Stimulated activated naive CD4-positive, alpha-beta T cell (primary cell): Measurements from ENCODE around the gene TPRG1.
A peak's percentile ranks its signal among the peaks of the same experiment; 100 is the strongest.

Source experiments
- DNase-seq, 6 experiments: peaks; one replicate each; lab custom pipeline; 2025; lab: John Stamatoyannopoulos, UW

Gene TPRG1

DNA sequence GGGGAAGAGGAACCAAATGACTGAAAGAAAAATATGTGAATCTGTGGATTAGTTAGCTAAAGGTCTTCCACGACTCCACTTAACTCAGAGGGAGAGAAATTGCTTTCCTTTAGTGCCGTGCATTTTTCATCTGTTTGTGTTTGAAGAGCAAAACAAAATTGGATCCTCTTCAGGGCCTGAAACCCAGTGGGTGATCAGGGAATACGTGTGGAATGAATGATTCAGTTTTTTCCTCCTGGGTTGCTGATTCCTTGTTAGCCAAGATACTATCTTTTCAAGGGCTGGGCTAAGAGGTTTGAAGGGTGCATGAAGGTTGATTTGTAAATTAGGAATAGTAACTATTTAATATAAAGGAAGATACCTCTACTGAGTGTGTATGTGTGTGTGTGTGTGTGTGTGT, 61.0 kb downstream of the TPRG1 start:
- no peak for DNase-seq

DNA sequence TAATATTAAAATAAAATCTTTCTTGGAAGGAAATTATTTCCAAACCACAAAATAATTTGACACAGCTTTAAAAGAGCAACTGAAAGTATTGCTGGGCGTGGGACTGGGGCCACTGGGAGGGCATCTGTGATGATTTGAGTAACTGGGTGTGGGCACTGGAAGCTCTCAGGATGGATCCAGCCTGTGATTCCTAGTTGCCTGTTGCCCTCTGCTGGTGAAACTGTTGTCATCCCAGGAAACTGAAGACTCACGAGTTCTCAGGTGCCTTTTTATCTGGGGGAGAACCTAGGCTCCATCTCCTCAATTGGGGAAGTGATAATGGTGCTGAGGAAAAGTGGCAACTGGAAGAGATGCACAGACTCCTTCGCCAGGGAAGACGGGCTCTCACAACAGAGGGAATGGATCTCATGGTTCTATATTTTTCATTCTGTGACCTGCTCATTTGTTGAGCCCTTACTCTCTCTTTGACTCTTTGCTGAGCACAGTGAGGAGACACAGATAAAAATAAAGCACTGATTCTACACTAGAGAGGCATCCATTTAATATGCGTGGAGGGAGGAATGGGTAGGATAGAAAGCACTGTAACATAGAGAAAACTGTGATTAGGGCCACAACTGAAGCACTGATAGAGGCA, 61.6 kb downstream of the TPRG1 start:
- peak in 1 of 6 experiments; percentile 9 for DNase-seq

DNA sequence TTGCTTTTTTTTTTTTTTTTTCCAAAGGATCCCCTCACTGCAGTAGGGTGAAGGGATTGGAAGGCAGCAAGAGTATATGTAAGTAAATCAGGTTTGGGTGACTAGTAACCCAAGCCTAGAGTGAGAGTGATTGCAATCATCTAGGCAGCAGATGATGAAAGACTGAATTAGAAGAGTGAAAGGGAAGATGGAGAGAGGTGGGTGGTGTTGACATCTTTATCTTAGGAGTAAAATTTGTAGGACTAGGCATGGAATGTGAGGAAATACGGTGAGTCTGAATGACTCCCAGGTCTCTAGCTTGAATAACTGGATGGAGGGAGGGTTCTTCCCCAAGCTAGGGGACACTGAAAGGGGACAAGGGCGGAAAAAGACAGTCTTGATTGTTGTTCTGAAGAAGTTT, 63.4 kb downstream of the TPRG1 start:
- DNase-seq, result no peak

DNA sequence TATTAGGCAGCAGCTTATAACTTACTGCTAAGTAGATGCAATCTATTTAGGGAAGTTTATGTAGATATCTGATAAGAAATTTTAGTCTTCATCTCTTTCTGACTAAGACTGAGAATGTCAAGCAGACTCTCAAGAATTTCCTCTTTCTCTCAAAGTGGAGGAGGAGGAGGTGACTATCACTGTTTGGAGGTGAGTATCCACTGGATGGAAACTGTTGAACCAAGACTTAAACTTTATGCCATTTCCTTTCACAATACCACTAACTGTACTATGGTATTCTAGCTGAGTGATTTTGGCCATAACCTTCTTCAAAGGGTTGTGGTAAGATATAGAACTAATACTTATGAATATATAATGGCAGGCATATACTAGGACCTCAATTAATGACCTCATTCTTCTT, 64.6 kb downstream of the TPRG1 start:
- DNase-seq, result no peak

DNA sequence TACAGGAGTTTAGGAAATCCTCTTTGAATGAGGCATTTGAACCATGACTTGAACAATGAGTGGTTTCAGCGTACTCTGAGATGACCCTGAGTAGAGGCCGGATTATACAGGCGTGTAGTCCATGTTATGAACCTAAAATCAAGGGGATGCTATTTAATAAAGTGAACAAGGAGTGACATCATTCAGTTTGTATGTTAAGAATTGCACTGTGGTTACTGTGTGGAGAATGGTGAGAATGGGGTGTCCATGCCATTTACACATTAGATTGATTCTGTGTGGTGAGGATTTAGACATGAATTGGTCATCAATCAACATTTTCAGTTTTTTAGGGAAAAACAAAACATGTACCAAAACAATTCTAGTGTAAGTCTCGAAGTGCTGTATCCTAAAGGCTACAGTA, 65.8 kb downstream of the TPRG1 start:
- no peak for DNase-seq

DNA sequence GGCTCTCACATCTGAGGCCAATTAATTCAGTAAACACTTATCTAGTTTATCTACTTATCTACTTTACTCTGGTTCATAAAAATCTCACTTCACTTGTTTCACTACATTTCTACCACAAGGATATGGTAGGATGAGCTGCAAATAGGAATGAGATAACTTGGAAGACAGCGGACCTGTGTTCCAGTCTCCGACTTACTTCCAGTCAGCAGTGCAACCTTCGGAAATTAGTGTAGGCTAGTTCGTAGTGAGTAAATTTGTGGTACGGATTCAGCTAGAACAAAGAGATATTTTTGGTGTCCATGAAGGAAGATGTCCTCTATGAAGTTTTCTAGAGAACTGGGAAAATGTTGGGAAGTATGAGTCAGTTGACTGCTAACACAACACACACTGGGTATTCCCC, 66.3 kb downstream of the TPRG1 start:
- no peak for DNase-seq

DNA sequence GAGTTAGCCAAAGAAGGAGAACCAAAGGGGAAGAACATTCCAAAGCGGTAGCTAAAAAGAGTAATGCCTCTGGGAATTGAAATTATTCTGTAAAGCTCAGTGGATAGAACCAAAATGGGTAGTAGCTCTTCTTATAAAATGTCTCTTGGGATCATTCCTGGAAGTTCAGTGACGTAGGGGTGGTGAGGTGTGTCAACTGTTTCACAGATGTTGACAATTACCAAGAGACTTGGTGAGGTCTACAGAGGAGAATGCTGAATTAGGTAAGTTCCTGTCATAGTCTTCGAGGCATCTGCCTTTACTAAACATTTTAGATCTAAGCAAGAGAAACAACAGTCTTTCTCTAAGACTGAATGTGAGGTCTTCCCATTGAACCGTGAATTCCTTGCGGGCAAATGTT, 67.8 kb downstream of the TPRG1 start:
- no peak for DNase-seq

DNA sequence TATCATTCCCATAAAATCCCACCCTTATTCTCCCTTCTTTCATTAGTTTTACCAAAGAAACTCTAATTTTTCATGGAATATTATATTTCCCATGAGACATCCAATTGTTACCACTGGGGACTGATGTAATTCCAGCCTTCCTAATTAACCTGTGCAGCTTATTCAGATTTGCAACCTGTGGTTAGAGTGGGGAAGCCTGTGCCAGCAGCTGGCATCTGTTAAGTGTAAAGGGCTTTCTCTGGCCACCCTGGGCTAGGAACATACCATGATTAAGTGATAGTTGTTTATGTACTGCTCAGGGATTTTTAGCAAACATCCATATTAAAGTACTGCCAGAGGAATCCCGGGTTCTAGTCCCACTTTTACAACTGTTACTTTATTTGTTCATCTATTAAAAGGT, 78.2 kb downstream of the TPRG1 start:
- DNase-seq, result no peak

DNA sequence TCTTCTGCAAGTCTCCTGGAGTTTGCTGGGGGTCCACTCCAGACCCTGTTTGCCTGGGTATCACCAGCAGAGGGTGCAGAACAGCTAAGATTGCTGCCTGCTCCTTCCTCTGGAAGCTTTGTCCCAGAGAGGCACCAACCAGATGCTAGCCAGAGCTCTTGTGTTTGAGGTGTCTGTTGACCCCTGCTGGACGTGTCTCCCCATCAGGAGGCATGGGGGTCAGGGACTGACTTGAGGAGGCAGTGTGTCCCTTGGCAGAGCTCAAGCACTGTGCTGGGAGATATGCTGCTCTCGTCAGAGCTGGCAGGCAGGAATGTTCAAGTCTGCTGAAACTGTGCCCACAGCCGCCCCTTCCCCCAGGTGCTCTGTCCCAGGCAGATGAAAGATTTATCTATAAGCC, 86.5 kb downstream of the TPRG1 start:
- no peak for DNase-seq

DNA sequence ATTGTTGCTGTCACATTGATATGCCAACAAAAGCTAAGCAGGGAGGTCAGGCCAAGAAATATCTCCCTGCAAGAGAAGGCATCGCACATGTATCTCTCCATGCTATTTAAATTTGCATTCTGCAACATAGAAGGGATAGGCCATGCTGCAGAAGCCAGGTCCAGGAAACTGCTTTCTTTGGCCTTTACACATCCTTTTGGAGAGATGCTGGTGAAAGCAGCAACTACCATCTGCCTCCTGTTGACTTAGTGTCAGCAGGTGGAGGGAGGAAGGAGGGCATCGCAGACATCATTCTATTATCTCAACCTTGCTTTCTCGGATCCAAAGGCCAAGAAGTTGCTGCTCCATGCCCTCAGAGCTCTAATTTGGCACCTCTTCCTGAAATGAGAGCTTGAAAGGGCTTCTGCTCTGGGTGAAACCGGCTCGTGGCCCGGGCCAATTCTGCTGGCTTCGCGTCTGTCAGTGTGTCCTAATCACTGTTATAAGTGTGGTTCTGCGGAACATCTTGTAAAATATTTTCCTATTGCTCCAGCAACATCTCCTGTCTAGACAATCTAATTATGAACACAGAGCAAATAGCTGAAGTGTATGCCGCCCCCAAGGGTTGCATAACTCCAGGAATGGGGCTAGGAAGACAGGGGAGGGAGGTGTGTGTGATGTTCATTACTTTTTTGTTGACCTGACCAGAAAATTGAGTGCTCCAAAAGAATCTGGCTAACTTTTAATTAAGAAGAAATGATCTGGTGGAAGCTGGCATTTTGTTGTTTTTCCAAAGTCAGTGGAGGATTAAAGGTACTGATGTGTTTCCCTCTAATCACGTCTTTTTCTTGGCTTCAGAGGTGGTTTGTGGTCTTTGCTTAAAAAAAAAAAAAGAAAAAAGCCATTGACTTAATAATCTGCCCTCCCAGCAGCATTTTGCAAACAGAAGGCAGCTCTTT, 89.1 kb downstream of the TPRG1 start:
- no peak for DNase-seq

DNA sequence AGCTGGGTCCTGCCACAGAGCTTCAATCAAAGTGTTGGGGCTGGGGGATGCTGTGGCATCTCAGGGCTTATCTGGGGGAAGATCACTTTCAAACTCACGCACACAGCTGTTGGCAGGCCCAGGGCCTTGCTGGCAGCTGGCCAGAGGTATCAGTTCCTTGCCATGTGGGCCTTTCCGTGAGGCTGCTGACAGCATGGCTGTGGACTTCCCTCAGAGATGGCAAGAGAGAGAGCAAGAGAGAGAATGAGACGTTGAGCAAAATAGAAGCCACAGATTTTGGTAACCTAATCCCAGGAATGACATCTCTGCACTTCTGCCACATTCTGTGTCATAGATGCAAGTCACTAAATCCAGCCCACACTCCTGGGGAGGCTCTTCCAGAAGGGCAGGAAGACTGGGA, 91.0 kb downstream of the TPRG1 start:
- no peak for DNase-seq

DNA sequence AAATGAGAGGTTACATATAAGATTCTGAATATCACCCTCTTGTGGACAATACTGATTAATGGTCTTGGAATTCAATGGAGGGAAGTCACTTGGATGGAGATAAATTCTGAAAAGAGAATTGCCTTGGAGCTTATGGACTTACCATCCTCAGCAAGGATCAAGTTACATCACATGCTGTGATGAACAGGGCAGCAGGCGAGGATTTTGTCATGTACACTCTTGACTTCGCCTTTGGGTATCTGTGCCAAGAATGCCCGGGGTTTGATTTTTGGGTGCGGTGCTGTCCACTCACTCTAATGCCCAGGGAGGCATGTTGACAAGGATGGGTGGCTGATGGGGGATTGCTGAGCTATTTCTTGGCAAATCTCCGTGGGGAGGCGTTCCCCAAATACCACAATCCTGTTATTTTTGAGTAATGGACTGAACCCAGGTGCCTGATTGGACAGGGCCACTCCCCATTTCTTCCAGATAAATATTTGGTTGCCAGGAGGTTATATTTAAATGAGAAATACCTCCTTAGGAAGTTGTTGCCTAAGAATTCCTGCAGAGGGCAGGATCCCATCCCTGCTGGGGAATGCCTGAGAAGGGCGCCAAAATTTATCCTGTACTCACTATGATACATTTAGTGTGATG, 96.3 kb downstream of the TPRG1 start:
- DNase-seq, result no peak

DNA sequence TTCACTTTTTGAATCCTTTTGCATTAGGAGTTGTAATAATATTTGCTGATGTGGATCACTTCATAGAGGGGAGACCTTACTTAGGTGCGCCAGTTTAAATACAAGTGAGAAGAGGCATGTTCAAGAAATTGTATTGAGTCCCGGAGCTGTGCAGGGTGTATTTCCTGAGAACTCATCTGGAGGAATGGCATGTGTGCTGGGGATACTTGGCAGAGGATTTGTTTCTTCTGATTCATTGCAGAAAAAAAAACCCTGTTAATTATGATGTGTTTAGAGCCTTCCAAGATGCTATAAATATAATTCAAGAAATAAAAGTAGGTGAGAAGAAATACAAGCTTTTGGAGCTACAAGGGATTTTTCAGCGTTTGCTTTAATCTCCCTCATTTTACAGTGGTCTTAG, 97.6 kb downstream of the TPRG1 start:
- DNase-seq, result no peak

DNA sequence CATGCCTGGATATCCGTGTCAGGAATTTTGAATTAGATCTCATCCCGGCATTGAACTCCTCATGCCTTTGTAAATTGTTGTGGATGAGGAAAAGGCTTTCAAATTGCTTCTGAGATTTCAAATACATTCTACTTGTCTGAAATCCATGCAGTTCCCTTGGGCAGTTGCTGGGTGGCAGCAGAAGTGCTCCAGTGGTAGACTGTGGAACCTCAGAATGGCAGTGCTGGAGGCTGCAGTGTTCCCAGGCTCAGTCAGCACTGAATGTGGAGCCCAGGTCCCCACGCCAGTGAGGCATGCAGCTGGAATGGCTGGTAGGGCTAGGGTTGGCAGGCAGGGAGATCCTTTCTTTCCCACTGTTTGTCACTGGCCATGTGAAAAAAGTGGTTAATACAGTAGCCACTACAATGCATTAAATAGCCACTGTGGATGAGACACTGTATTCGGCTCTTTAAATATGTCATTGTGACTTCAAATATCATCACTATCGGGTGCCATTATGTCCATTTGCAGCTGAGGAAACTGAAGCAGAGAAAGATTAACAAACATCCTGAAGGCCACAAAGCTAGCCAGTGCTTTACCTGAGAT, 98.6 kb downstream of the TPRG1 start:
- DNase-seq, result peak in 3 of 6 experiments; percentile 6 to 35 (median 25)

DNA sequence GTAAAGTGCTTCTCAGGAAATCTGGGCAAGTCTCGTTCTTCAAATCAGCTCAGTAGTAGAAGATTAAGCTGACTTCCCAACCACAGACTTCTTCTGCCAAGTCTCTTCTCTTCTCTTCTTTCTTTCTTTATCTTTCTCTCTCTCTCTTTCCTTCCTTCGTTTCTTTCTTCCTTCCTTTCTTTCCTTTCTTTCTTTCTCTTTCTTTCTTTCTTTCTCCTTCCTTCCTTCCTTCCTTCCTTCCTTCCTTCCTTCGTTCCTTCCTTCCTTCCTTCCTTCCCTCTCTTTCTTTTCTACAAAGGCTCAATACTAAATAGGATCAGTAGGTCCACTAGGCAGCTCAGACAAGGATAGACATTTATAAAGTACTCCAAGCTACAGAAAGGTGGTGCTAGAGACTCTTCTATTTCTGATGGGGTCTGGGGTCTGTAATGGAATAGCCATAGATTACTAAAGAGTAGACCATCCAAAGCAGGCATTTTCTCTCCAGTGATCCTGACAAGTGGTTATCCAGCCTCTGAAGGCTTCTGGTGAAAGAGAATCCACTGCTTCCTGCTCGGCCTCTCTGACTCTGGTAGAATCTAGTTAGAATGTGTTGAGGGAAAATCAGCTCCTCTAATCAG, 100.8 kb downstream of the TPRG1 start:
- peak in 2 of 6 experiments; percentile 25 to 43 for DNase-seq

DNA sequence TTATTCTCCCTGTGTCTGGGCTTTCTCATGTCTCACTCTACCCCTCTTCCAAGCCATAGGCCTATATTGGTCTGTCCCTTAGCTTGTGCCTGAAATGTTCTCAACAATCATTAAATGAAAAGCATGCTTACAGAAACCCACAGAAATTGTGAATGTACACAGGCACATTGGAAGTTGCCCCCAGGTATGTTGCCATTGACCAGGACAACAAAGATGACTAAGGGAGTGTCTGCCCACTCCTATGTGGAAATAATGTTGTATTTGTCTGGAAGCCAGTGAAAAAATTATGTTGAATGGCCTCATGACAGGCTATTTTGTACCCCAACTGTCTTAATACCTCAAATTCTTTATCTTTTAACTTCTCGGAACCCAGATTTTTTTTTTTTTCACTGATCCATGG, 102.0 kb downstream of the TPRG1 start:
- no peak for DNase-seq

DNA sequence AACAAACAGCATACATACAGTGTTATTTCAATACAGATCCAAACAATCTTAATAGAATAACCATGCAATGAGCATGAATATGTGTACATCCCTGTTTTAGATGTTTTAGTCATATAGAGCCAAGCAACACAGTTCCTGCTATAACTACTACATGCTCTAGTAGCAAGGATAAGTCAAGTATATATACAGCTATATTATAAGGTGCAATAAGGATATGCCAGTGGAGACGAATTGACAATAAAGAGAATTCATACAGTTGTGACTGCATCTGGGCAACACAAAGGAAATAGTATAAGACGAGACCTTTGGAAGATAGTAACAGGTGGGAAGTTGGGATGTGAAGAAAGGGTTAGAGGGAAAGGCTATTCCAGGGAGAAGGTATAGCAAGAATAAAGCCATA, 103.4 kb downstream of the TPRG1 start:
- DNase-seq, result no peak

DNA sequence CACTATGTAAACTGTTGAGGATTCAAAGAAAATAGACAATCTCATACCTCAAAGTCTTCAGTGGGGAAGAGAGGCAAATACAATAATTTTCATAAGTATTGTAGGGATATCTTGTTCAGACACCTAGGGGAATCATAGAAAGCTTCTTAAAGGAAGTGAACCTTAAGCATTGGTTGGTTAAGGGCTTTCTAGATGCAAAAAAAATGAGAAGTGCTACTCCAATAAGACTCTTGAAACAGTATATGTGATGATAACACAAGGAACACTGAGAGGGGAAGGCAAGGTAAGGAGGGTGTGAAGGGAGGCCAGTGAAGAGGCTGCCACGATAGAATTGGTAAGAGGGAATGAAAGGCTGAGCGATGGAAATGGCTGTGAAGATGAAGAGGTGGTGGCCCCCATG, 104.1 kb downstream of the TPRG1 start:
- no peak for DNase-seq

DNA sequence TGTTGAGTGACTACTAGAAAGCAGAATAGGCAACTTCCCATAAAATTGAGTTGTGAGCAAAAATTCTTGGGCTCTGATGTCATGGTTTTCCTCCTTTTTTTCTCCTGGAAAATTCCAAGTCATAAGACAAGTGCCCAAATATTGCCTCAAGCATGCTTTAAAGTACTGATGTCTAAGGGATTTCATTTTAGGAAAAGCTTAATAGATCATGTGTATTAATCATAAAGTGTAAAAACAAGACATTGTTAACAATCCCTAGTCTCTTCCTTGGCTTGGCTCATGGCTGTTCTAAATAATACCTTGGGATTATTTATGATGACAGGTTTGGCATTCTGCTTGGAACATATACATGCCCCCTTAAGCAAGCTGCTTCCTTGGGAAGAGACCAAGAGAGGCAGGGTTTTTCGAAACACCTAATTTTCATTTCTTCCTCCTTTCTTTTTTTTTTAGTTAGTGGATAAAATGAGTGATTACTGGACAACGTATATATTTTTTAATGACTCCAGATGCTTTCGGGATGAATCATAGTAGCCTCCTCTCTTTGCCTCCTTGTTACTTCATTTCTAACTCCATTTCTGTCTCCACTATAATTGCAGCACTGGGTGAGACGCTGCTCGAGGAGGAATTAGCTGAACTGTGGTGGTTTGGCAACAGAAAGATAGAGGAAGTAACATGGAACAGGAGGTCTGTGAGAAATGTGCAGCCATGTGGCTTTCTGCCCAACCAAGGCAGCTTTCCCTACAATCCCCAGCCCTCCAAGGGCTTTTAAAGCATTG, 104.9 kb downstream of the TPRG1 start:
- no peak for DNase-seq

DNA sequence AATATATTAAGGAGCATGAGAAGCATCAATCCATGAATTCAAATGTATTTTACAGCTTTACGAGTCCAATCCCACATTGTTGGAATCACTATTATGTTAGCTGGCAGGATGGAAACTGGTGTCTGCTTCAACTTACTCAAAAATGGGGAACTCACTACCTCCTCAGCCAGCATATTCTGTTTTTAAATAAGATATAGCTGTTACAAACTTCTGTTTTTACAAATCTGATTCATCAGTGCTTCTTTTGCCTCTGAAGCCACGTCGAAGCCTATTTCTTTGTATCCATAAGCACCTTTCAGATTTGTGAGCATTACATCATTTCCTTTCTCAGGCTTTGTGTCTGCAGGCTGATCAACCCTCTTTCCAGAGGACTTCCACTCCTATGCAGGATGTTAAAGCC, 105.9 kb downstream of the TPRG1 start:
- peak in 2 of 6 experiments; percentile 6 to 8 for DNase-seq

DNA sequence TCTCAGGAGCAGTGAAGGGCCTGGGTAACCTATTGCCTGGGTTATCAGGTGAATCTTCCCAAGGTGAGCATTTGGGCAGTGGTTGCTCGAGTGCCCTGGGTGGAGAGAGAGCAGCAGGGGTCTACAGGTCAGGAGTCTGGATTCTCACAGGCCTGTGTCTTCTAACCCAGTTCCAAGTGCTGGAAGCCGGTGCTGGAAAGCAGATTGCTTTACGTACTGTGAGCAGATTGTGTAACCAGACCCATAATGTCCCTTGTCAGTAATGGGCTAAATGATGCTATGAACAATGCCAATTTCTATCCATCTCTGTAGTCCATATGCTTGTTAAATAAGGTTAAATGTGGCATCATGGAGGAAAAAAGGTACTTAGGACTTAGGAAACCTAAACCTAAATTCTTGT, 106.5 kb downstream of the TPRG1 start:
- no peak for DNase-seq
